Mesendoderm (in vitro differentiated cells): ENCODE data around the gene CD247.

ENCODE experiments used
- DNase-seq: peaks from one replicate; pipeline ENCODE4 v3.0.0; 2013
- H2AK5ac ChIP-seq: 2 replicates; pipeline ENCODE4 v1.6.1; 2013; ENCODE audit warnings: low read length, inconsistent platforms
- H2BK120ac ChIP-seq: 2 replicates; pipeline ENCODE4 v1.6.1; 2013; ENCODE audit warnings: low read depth, mild to moderate bottlenecking, low read length, moderate library complexity, mixed read lengths
- H2BK15ac ChIP-seq: replicated peaks from 2 replicates; pipeline ENCODE4 v1.6.1; 2013; ENCODE audit warnings: low read depth, mild to moderate bottlenecking, moderate library complexity
- H2BK5ac ChIP-seq: 2 replicates; pipeline ENCODE4 v1.6.1; 2013; ENCODE audit warnings: low read length, inconsistent platforms
- H3K18ac ChIP-seq: 2 replicates; pipeline ENCODE4 v1.6.1; 2013; ENCODE audit warnings: mild to moderate bottlenecking, low read length, mixed read lengths
- H3K23ac ChIP-seq: one replicate; pipeline ENCODE4 v1.6.1; 2013; ENCODE audit warnings: low read length
- H3K27ac ChIP-seq: 2 replicates; pipeline ENCODE4 v1.5.1; 2013; ENCODE audit warnings: low read depth, mild to moderate bottlenecking, inconsistent platforms, low read length, moderate library complexity
- H3K27me3 ChIP-seq: 2 replicates; pipeline ENCODE4 v1.6.1; 2013; ENCODE audit warnings: low read length, control low read depth, mild to moderate bottlenecking, inconsistent platforms; ENCODE audit not compliant: insufficient read depth, poor library complexity
- H3K36me3 ChIP-seq: 2 replicates; pipeline ENCODE4 v1.6.1; 2013; ENCODE audit warnings: low read length, inconsistent platforms; ENCODE audit not compliant: control insufficient read depth, insufficient read depth
- H3K4ac ChIP-seq: one replicate; pipeline ENCODE4 v1.6.1; 2013; ENCODE audit warnings: low read depth, mild to moderate bottlenecking, low read length, moderate library complexity
- H3K4me1 ChIP-seq: 2 replicates; pipeline ENCODE4 v1.6.1; 2013; ENCODE audit warnings: low read depth, low read length, inconsistent platforms; ENCODE audit not compliant: control insufficient read depth
- H3K4me2 ChIP-seq: 2 replicates; pipeline ENCODE4 v1.6.1; 2013; ENCODE audit warnings: low read length
- H3K4me3 ChIP-seq: 2 replicates; pipeline ENCODE4 v1.5.1; 2013; ENCODE audit warnings: mild to moderate bottlenecking, low read length
- H3K56ac ChIP-seq: one replicate; pipeline ENCODE4 v1.6.1; 2013; ENCODE audit warnings: low read length
- H3K79me1 ChIP-seq: 2 replicates; pipeline ENCODE4 v1.6.1; 2013; ENCODE audit warnings: low read length, inconsistent platforms
- H3K79me2 ChIP-seq: 2 replicates; pipeline ENCODE4 v1.6.1; 2013; ENCODE audit warnings: mild to moderate bottlenecking, low read length; ENCODE audit not compliant: control insufficient read depth, insufficient read depth
- H3K9ac ChIP-seq: 2 replicates; pipeline ENCODE4 v1.6.1; 2013; ENCODE audit warnings: low read length, inconsistent platforms
- H4K5ac ChIP-seq: one replicate; pipeline ENCODE4 v1.6.1; 2013; ENCODE audit warnings: low read length
- H4K8ac ChIP-seq: one replicate; pipeline ENCODE4 v1.6.1; 2013; ENCODE audit warnings: low read depth, mild to moderate bottlenecking, control low read depth, low read length, moderate library complexity
- WGBS: extraction: QIAGEN DNeasy Blood & Tissue Kit; methylation state at CpG from one replicate; pipeline ENCODE4 v1.1.7; 2013; ENCODE audit warnings: low lambda C conversion rate, missing lambda C conversion rate; ENCODE audit not compliant: insufficient coverage; ENCODE audit errors: extremely low coverage; 5-methylcytosine and 5-hydroxymethylcytosine counted together

The CD247 gene

GRCh38 chr1:167472752-167473521, 45.4 kb downstream of the CD247 start:
- no peaks in the 10 kb centered on the region for H3K27me3 ChIP-seq
- H3K27ac ChIP-seq, result no peak overlapping the region
- H3K4me1 ChIP-seq, result no peaks in the 10 kb centered on the region
- H3K4me3 ChIP-seq, result no peak overlapping the region
- H4K8ac ChIP-seq, result no peak overlapping the region
- no peak for DNase-seq
- no peaks in the 10 kb centered on the region for H3K79me1 ChIP-seq
- H3K18ac ChIP-seq, result no peak overlapping the region
- H3K79me2 ChIP-seq, result no peaks in the 10 kb centered on the region
- no peak overlapping the region for H2BK15ac ChIP-seq
- no peak overlapping the region for H2AK5ac ChIP-seq
- no peaks in the 10 kb centered on the region for H3K36me3 ChIP-seq
- no peak overlapping the region for H3K23ac ChIP-seq
- H3K9ac ChIP-seq, result no peak overlapping the region
- H2BK5ac ChIP-seq, result no peak overlapping the region
- WGBS, result no CpG with 5 or more reads among the region's 10 CpGs
- H4K5ac ChIP-seq, result no peak overlapping the region
- no peak overlapping the region for H3K4ac ChIP-seq
- H2BK120ac ChIP-seq, result no peak overlapping the region
- H3K56ac ChIP-seq, result peak overlapping the region; percentile 17
- no peak overlapping the region for H3K4me2 ChIP-seq

GRCh38 chr1:167471568-167471967, 46.8 kb downstream of the CD247 start:
- no peaks in the 10 kb centered on the region for H3K27me3 ChIP-seq
- no peak overlapping the region for H2BK15ac ChIP-seq
- no peaks in the 10 kb centered on the region for H3K79me2 ChIP-seq
- no peak overlapping the region for H2BK5ac ChIP-seq
- WGBS, result no CpG with 5 or more reads among the region's 5 CpGs
- no peak overlapping the region for H3K4ac ChIP-seq
- no peak overlapping the region for H3K23ac ChIP-seq
- no peak for DNase-seq
- H3K56ac ChIP-seq, result no peak overlapping the region
- no peaks in the 10 kb centered on the region for H3K79me1 ChIP-seq
- no peak overlapping the region for H3K27ac ChIP-seq
- no peak overlapping the region for H4K5ac ChIP-seq
- no peak overlapping the region for H3K18ac ChIP-seq
- H3K4me1 ChIP-seq, result no peaks in the 10 kb centered on the region
- no peak overlapping the region for H2BK120ac ChIP-seq
- no peak overlapping the region for H4K8ac ChIP-seq
- no peak overlapping the region for H2AK5ac ChIP-seq
- no peaks in the 10 kb centered on the region for H3K36me3 ChIP-seq
- H3K9ac ChIP-seq, result no peak overlapping the region
- H3K4me2 ChIP-seq, result no peak overlapping the region
- no peak overlapping the region for H3K4me3 ChIP-seq

- no peaks in the 10 kb centered on the region for H3K4me1 ChIP-seq
- no peak overlapping the region for H2AK5ac ChIP-seq
- no peak overlapping the region for H3K4me2 ChIP-seq
- H3K79me2 ChIP-seq, result no peaks in the 10 kb centered on the region
- no peak overlapping the region for H3K56ac ChIP-seq
- no peak overlapping the region for H3K23ac ChIP-seq
- no peak overlapping the region for H3K4ac ChIP-seq
- H4K5ac ChIP-seq, result no peak overlapping the region
- no peaks in the 10 kb centered on the region for H3K27me3 ChIP-seq
- no peaks in the 10 kb centered on the region for H3K79me1 ChIP-seq
- no peaks in the 10 kb centered on the region for H3K36me3 ChIP-seq
- H3K4me3 ChIP-seq, result no peak overlapping the region
- H2BK15ac ChIP-seq, result no peak overlapping the region
- H2BK120ac ChIP-seq, result no peak overlapping the region
- no peak overlapping the region for H2BK5ac ChIP-seq
- H3K27ac ChIP-seq, result no peak overlapping the region
- no CpG with 5 or more reads among the region's 7 CpGs for WGBS
- no peak for DNase-seq
- no peak overlapping the region for H4K8ac ChIP-seq
- no peak overlapping the region for H3K18ac ChIP-seq
- no peak overlapping the region for H3K9ac ChIP-seq
Observed at GRCh38 chr1:167469280-167469965, 48.9 kb downstream of the CD247 start.

- Histone ChIP-seq H4K5ac (no peak overlapping the region), H3K18ac (peak overlapping the region; percentile 47), H2BK5ac (no peak overlapping the region), H3K79me2 (no peaks in the 10 kb centered on the region), H3K79me1 (no peaks in the 10 kb centered on the region), H3K9ac (no peak overlapping the region), H3K4me3 (no peak overlapping the region), H3K27ac (no peak overlapping the region), H2AK5ac (no peak overlapping the region), H3K36me3 (no peaks in the 10 kb centered on the region), H3K4me2 (no peak overlapping the region), H2BK15ac (no peak overlapping the region), H3K4me1 (no peaks in the 10 kb centered on the region), H2BK120ac (no peak overlapping the region), H3K56ac (no peak overlapping the region), H3K27me3 (no peaks in the 10 kb centered on the region), H3K23ac (no peak overlapping the region), H3K4ac (no peak overlapping the region), H4K8ac (no peak overlapping the region)
- no CpG with 5 or more reads among the region's 9 CpGs for WGBS
- no peak for DNase-seq
Observed at GRCh38 chr1:167467752-167468151, 50.6 kb downstream of the CD247 start.

- Histone ChIP-seq H3K4me3 (no peak overlapping the region), H3K27ac (no peak overlapping the region), H2AK5ac (no peak overlapping the region), H3K4me1 (no peaks in the 10 kb centered on the region), H3K56ac (no peak overlapping the region), H4K8ac (no peak overlapping the region), H3K79me1 (no peaks in the 10 kb centered on the region), H3K27me3 (no peaks in the 10 kb centered on the region), H3K9ac (no peak overlapping the region), H2BK15ac (no peak overlapping the region), H3K18ac (peak overlapping the region; percentile 47), H3K79me2 (no peaks in the 10 kb centered on the region), H3K36me3 (no peaks in the 10 kb centered on the region), H3K23ac (no peak overlapping the region), H2BK120ac (no peak overlapping the region), H3K4me2 (no peak overlapping the region), H3K4ac (no peak overlapping the region), H2BK5ac (no peak overlapping the region), H4K5ac (no peak overlapping the region)
- peak; percentile 43 for DNase-seq
- WGBS, result no CpG with 5 or more reads among the region's 15 CpGs
Observed at GRCh38 chr1:167467126-167467710, 51.1 kb downstream of the CD247 start.
